ENCODE data around the gene DYRK2. TPM values are rescaled to one million over a fixed set of nuclear protein-coding genes. Genes with fewer than 3 reads are reported as not detected.

Gene DYRK2
- total and polyA plus RNA-seq, 8 donors = 2.6 to 25.8 (median 12.2) TPM

DNA sequence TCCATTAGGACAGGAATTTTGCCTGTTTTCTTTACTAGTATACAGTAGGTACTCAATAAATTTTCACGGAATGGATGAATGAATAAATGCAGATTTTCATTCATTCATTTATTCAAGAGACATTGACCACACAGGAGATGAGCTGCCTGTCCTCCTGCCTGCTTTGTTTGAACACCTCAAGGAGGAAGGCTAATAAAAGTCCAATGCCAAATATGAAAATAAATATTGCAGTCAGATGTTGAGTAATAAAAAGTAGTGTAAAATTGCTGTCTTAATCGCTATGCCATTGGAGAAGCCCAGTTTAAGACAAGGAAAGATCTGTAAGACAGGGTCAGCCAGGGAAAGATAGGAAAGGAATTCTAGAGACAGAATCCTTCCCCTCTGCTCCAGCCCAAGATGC, 47.4 kb downstream of the DYRK2 start:
- Histone ChIP-seq H3K27me3 (no peaks in the 10 kb centered on the region), H3K27ac (no peak overlapping the region), H3K36me3 (no peaks in the 10 kb centered on the region), H3K4me3 (no peak overlapping the region), H3K9me3 (no peaks in the 10 kb centered on the region), H3K4me1 (no peaks in the 10 kb centered on the region)
- intact Hi-C loops (cut with DNase I) = no loop called here
- TF ChIP-seq, protein P1, sequence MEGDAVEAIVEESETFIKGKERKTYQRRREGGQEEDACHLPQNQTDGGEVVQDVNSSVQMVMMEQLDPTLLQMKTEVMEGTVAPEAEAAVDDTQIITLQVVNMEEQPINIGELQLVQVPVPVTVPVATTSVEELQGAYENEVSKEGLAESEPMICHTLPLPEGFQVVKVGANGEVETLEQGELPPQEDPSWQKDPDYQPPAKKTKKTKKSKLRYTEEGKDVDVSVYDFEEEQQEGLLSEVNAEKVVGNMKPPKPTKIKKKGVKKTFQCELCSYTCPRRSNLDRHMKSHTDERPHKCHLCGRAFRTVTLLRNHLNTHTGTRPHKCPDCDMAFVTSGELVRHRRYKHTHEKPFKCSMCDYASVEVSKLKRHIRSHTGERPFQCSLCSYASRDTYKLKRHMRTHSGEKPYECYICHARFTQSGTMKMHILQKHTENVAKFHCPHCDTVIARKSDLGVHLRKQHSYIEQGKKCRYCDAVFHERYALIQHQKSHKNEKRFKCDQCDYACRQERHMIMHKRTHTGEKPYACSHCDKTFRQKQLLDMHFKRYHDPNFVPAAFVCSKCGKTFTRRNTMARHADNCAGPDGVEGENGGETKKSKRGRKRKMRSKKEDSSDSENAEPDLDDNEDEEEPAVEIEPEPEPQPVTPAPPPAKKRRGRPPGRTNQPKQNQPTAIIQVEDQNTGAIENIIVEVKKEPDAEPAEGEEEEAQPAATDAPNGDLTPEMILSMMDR (IDR thresholded peaks at IDR 0.05) = no peak
- DNase-seq (no peak), ATAC-seq (no peak), FAIRE-seq (no peak)
- WGBS, 2 donors = 70 to 88% methylated on average over 2 of the region's 2 CpGs

DNA sequence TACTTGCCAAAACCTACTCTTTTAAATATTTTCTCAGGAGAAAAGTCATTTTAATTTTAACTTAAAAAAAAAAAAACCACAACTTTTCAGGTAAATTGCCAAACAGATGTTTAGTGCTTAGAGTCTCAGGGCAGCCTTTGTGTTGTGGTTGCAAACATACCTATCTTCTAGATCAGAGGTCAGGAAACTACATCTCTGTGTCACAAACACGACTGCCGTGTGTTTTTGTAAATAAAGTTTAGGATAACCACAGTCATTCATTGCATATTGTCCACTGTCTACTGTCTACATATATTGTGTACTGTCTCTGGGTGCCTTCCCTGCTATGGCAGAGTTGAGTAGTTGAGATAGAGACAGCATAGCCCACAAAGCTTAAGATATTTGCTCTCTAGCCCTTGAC, 48.9 kb downstream of the DYRK2 start:
- no peak overlapping the region for H3K4me3 ChIP-seq
- DNase-seq (no peak), ATAC-seq (no peak), FAIRE-seq (no peak)
- intact Hi-C loops (cut with DNase I) = no loop called here
- no peak overlapping the region for H3K27ac ChIP-seq
- H3K27me3 ChIP-seq = no peaks in the 10 kb centered on the region
- 65 to 77% methylated on average over 2 of the region's 2 CpGs for WGBS, 2 donors
- H3K9me3 ChIP-seq = no peaks in the 10 kb centered on the region
- no peaks in the 10 kb centered on the region for H3K4me1 ChIP-seq
- TF ChIP-seq, protein P1 (IDR thresholded peaks at IDR 0.05) = no peak
- H3K36me3 ChIP-seq = no peaks in the 10 kb centered on the region

DNA sequence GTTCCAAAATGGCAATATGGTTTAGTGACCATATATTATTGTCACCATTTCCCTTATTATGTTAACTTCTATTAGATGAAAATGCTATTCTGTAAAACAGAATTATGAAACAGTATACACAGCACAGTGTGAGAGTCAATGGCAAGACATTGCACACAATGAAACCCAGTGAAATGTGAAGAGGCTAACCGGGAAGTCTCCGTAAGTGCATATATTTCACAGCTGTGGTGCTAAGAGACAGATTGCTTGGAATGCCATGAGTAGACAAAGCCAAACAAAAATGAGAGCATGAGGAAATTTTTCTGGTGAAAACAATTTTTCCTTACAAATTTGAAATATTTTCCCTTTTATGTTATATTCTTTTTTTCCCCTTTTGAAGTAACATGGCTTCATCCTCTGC, 49.4 kb downstream of the DYRK2 start:
- Histone ChIP-seq H3K36me3 (no peaks in the 10 kb centered on the region), H3K4me3 (no peak overlapping the region), H3K9me3 (no peaks in the 10 kb centered on the region), H3K27me3 (no peaks in the 10 kb centered on the region), H3K4me1 (no peaks in the 10 kb centered on the region), H3K27ac (no peak overlapping the region)
- ATAC-seq (no peak), DNase-seq (no peak), FAIRE-seq (no peak)
- TF ChIP-seq, protein P1 (IDR thresholded peaks at IDR 0.05) = no peak
- 87 to 95% methylated on average over 2 of the region's 2 CpGs for WGBS, 2 donors
- intact Hi-C loops (cut with DNase I) = no loop called here

DNA sequence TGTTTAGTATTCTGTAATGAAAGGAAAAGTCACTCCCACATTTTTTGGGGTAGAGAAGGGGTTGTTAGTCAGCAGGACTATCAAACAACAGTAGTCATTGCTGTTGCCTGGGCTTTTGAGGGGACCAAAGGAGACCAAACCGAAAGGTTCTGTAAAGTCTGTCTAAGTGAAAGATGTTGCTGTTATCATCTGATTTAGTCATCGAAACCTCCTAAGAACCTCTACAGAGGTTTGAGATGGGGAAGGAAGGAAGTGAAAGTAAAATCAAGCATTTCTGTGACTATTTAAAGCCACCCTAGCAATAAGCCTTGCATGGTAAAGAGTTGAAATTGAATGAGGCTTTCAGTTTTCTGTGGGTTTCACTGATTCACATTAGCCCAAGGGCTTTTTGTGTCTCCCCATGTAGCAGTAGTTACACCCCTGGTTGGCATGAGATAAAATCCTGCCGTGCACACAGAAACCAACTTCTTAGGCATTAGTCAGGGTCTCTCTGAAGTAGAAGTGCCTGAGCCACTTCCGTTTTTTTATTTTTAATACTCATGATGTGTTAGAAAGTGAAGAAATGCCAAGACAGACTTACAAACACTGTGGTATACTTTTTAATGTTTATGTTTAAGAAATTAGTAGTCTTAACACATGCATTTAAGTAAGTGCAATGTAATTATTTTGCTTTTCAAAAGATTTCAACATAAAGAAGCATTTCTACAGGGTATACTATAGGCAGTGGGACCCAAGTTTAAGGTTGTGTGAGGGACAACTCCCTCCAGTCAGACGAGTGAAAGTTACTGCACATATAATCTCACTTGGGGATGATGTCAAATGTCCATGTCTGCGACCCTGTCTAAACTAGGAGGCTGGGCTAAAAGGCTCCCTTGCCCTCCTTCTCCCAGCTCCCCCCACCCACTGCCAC, 50.4 kb downstream of the DYRK2 start:
- no peak overlapping the region for H3K27ac ChIP-seq
- H3K9me3 ChIP-seq = no peaks in the 10 kb centered on the region
- H3K36me3 ChIP-seq = no peaks in the 10 kb centered on the region
- no peaks in the 10 kb centered on the region for H3K4me1 ChIP-seq
- DNase-seq = no peak
- ATAC-seq = peak in 2 of 4 donors; percentile 50 to 52
- TF ChIP-seq, protein P1 (IDR thresholded peaks at IDR 0.05) = no peak
- no peak overlapping the region for H3K4me3 ChIP-seq
- FAIRE-seq = no peak
- WGBS, 2 donors = 80 to 83% methylated on average over 6 of the region's 6 CpGs
- no peaks in the 10 kb centered on the region for H3K27me3 ChIP-seq
- intact Hi-C loops (cut with DNase I) = no loop called here

DNA sequence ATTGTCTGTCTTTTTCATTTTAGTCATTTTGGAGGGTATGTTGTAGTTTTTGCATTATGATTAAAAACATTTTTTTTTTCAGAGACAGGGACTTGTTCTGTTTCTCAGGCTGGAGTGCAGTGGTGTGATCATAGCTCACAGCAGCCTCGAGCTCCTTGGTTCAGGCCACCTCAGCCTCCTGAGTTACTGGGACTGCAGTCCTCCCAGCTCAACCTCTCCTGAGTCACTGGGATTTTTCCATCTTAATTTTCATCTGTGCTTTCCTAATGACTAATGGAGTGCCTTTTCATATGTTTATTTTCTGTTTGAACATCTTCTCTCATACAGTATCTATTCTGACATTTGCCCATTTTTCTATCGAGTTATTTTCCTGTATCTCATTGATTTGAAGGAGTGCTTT, 52.6 kb downstream of the DYRK2 start:
- no peak for ATAC-seq
- intact Hi-C loops (cut with DNase I) = no loop called here
- WGBS, 2 donors = 87 to 88% methylated on average over 2 of the region's 2 CpGs
- no peaks in the 10 kb centered on the region for H3K9me3 ChIP-seq
- no peak overlapping the region for H3K27ac ChIP-seq
- H3K27me3 ChIP-seq = no peaks in the 10 kb centered on the region
- no peaks in the 10 kb centered on the region for H3K36me3 ChIP-seq
- DNase-seq = no peak
- no peaks in the 10 kb centered on the region for H3K4me1 ChIP-seq
- no peak for FAIRE-seq
- TF ChIP-seq, protein P1 (IDR thresholded peaks at IDR 0.05) = no peak
- no peak overlapping the region for H3K4me3 ChIP-seq
